ENCODE data around the gene AIPL1. TPM values are rescaled to one million over a fixed set of nuclear protein-coding genes. Genes with fewer than 3 reads are reported as not detected.

AIPL1 gene
- total and polyA plus RNA-seq, 2 donors from 2014 or later: not detected

DNA sequence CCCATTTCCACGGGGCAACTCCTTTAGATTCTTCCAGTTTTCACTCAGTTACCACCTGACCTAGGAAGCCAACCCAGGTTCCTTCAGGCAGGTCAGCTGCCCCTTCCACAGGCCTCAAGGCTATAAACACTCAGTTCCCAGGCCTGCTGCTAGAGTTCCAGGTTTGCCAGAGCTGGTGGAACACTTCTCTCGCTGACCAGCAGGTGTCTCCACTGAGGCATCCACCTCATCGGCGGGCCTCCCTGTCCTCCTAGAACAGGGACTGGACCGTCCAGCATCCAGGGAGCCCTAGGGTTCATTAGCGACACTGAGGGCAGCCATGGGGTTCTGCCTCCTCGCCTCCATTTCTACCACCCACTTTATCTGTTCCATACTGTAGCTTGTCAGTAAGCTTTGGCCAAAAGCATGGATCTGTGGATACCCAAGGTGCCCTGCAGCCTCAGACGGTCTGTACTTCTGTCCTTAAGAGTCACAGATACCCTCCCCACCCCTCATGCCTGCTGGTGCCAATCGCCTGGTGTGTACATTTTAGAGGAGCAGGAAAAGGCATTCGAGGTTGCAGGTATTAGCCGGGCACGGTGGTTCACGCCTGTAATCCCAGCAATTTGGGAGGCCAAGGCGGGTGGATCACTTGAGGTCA, 38.3 kb upstream of the AIPL1 start:
- Histone ChIP-seq H3K4me1 (ENCODE audit: control insufficient read depth in 2 of 3, insufficient read depth in 2 of 3, low read depth in 1 of 3, low read length in 3 of 3) (no peaks in the 10 kb centered on the region), H3K36me3 (ENCODE audit: control insufficient read depth in 2 of 3, insufficient read depth in 3 of 3, low read length in 3 of 3) (no peaks in the 10 kb centered on the region), H3K9ac (ENCODE audit: low read length in 3 of 3) (no peak overlapping the region), H3K9me3 (ENCODE audit: control insufficient read depth in 2 of 3, insufficient read depth in 1 of 3, low read length in 3 of 3) (no peaks in the 10 kb centered on the region), H3K4me3 (ENCODE audit: low read length in 3 of 3) (no peak overlapping the region), H3K27me3 (ENCODE audit: control insufficient read depth, insufficient read depth, low read length) (no peaks in the 10 kb centered on the region), H3K27ac (ENCODE audit: low read depth in 2 of 2, low read length in 2 of 2) (no peak overlapping the region)
- TF ChIP-seq, protein P1, sequence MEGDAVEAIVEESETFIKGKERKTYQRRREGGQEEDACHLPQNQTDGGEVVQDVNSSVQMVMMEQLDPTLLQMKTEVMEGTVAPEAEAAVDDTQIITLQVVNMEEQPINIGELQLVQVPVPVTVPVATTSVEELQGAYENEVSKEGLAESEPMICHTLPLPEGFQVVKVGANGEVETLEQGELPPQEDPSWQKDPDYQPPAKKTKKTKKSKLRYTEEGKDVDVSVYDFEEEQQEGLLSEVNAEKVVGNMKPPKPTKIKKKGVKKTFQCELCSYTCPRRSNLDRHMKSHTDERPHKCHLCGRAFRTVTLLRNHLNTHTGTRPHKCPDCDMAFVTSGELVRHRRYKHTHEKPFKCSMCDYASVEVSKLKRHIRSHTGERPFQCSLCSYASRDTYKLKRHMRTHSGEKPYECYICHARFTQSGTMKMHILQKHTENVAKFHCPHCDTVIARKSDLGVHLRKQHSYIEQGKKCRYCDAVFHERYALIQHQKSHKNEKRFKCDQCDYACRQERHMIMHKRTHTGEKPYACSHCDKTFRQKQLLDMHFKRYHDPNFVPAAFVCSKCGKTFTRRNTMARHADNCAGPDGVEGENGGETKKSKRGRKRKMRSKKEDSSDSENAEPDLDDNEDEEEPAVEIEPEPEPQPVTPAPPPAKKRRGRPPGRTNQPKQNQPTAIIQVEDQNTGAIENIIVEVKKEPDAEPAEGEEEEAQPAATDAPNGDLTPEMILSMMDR (IDR thresholded peaks at IDR 0.05; ENCODE audit: borderline replicate concordance, extremely low read depth, insufficient read depth): peak; percentile 91
- intact Hi-C loops (cut with DNase I): loop anchor here (10.0 kb wide), 1 partner anchor 92 kb away; no protein-coding TSS in a partner anchor
- DNase-seq: peak; percentile 86 to 89 (median 88)
- no peak for FAIRE-seq

- TF ChIP-seq, protein P1 (IDR thresholded peaks at IDR 0.05; ENCODE audit: borderline replicate concordance, extremely low read depth, insufficient read depth): no peak
- no peak for FAIRE-seq
- intact Hi-C loops (cut with DNase I): loop anchor here (10.0 kb wide), 1 partner anchor 92 kb away; no protein-coding TSS in a partner anchor
These were observed 37.6 kb upstream of the AIPL1 start for GRCh38 chr17:6472517-6472916.

GRCh38 chr17:6471531-6472465, 36.9 kb upstream of the AIPL1 start:
- Histone ChIP-seq H3K4me3 (ENCODE audit: low read length in 3 of 3) (no peak overlapping the region), H3K9me3 (ENCODE audit: control insufficient read depth in 2 of 3, insufficient read depth in 1 of 3, low read length in 3 of 3) (no peaks in the 10 kb centered on the region), H3K27ac (ENCODE audit: low read depth in 2 of 2, low read length in 2 of 2) (no peak overlapping the region), H3K9ac (ENCODE audit: low read length in 3 of 3) (no peak overlapping the region), H3K4me1 (ENCODE audit: control insufficient read depth in 2 of 3, insufficient read depth in 2 of 3, low read depth in 1 of 3, low read length in 3 of 3) (no peaks in the 10 kb centered on the region), H3K27me3 (ENCODE audit: control insufficient read depth, insufficient read depth, low read length) (no peaks in the 10 kb centered on the region), H3K36me3 (ENCODE audit: control insufficient read depth in 2 of 3, insufficient read depth in 3 of 3, low read length in 3 of 3) (no peaks in the 10 kb centered on the region)
- FAIRE-seq (no peak), DNase-seq (no peak)
- intact Hi-C loops (cut with DNase I): loop anchor here (10.0 kb wide), 1 partner anchor 93 kb away; no protein-coding TSS in a partner anchor
- TF ChIP-seq, protein P1 (IDR thresholded peaks at IDR 0.05; ENCODE audit: borderline replicate concordance, extremely low read depth, insufficient read depth): no peak

More at GRCh38 chr17:6472517-6472916, 37.6 kb upstream of the AIPL1 start:
- no peaks in the 10 kb centered on the region for H3K4me1 ChIP-seq (ENCODE audit: control insufficient read depth in 2 of 3, insufficient read depth in 2 of 3, low read depth in 1 of 3, low read length in 3 of 3)
- H3K27me3 ChIP-seq (ENCODE audit: control insufficient read depth, insufficient read depth, low read length): no peaks in the 10 kb centered on the region
- DNase-seq: no peak
- H3K27ac ChIP-seq (ENCODE audit: low read depth in 2 of 2, low read length in 2 of 2): no peak overlapping the region
- H3K9me3 ChIP-seq (ENCODE audit: control insufficient read depth in 2 of 3, insufficient read depth in 1 of 3, low read length in 3 of 3): no peaks in the 10 kb centered on the region
- no peak overlapping the region for H3K9ac ChIP-seq (ENCODE audit: low read length in 3 of 3)
- no peak overlapping the region for H3K4me3 ChIP-seq (ENCODE audit: low read length in 3 of 3)
- no peaks in the 10 kb centered on the region for H3K36me3 ChIP-seq (ENCODE audit: control insufficient read depth in 2 of 3, insufficient read depth in 3 of 3, low read length in 3 of 3)

All from kidney (tissue), 14 donors.